Astrocyte (in vitro differentiated cells and primary cell): ENCODE measurements around the gene OR5H1. TPM values are rescaled to one million over a fixed set of nuclear protein-coding genes. Genes with fewer than 3 reads are reported as not detected.
"Not testable (repeated sequence)": the region's sequence is repeated elsewhere in the genome, so short reads cannot be mapped to it uniquely, and the experiment has no call there.

Experiments used
- DNase-seq: peaks from one replicate; pipeline ENCODE4 v3.0.0-alpha.2; 2010; ENCODE audit warnings: low read depth
- FAIRE-seq: peaks from 2 replicates; lab custom pipeline; 2011; peaks lifted over from hg19 to GRCh38; lab: Jason Lieb, UNC
- H2AFZ ChIP-seq: 2 replicates; pipeline ENCODE4 v1.6.0; 2012; ENCODE audit warnings: low read depth, low read length, inconsistent platforms
- H3K27ac ChIP-seq: 2 replicates; pipeline ENCODE4 v1.5.1; 2011; ENCODE audit warnings: low read depth, low read length, inconsistent platforms
- H3K27me3 ChIP-seq: 2 replicates; pipeline ENCODE4 v1.6.0; 2011; ENCODE audit warnings: low read length, inconsistent platforms; ENCODE audit not compliant: insufficient read depth
- H3K36me3 ChIP-seq: 2 replicates; pipeline ENCODE4 v1.5.1; 2011; ENCODE audit warnings: low read length, inconsistent platforms; ENCODE audit not compliant: insufficient read depth
- H3K4me1 ChIP-seq: 2 replicates; pipeline ENCODE4 v1.5.1; 2011; ENCODE audit warnings: low read length, inconsistent platforms; ENCODE audit not compliant: insufficient read depth
- H3K4me2 ChIP-seq: 2 replicates; pipeline ENCODE4 v1.6.0; 2012; ENCODE audit warnings: low read length, inconsistent platforms
- H3K4me3 ChIP-seq: 2 replicates; pipeline ENCODE4 v1.5.1; 2011; ENCODE audit warnings: low read depth, mild to moderate bottlenecking, low read length, inconsistent platforms; ENCODE audit not compliant: insufficient read depth
- H3K79me2 ChIP-seq: 2 replicates; pipeline ENCODE4 v1.6.0; 2012; ENCODE audit warnings: mild to moderate bottlenecking, low read length, inconsistent platforms; ENCODE audit not compliant: insufficient read depth
- H3K9ac ChIP-seq: 2 replicates; pipeline ENCODE4 v1.6.0; 2012; ENCODE audit warnings: mild to moderate bottlenecking, low read length, inconsistent platforms
- H3K9me3 ChIP-seq: 2 replicates; pipeline ENCODE4 v1.5.1; 2012; ENCODE audit warnings: low read depth, mild to moderate bottlenecking, low read length, inconsistent platforms; ENCODE audit not compliant: insufficient read depth
- H4K20me1 ChIP-seq: 2 replicates; pipeline ENCODE4 v1.6.0; 2012; ENCODE audit warnings: low read length, inconsistent platforms; ENCODE audit not compliant: insufficient read depth
- H3K27ac Mint-ChIP-seq: one replicate; pipeline ENCODE4 v1.8.0; 2021; ENCODE audit warnings: mild to moderate bottlenecking, mixed read lengths; ENCODE audit not compliant: unreplicated experiment
- H3K27me3 Mint-ChIP-seq: one replicate; pipeline ENCODE4 v1.8.0; 2021; ENCODE audit warnings: low read depth, mixed read lengths; ENCODE audit not compliant: unreplicated experiment
- H3K36me3 Mint-ChIP-seq: one replicate; pipeline ENCODE4 v1.8.0; 2021; ENCODE audit warnings: low read depth, mixed read lengths; ENCODE audit not compliant: unreplicated experiment
- H3K4me1 Mint-ChIP-seq: one replicate; pipeline ENCODE4 v1.8.0; 2021; ENCODE audit warnings: low read depth, mixed read lengths; ENCODE audit not compliant: unreplicated experiment
- H3K4me3 Mint-ChIP-seq: one replicate; pipeline ENCODE4 v1.8.0; 2021; ENCODE audit warnings: mild to moderate bottlenecking, moderate library complexity, mixed read lengths; ENCODE audit not compliant: unreplicated experiment
- H3K9me3 Mint-ChIP-seq: one replicate; pipeline ENCODE4 v1.8.0; 2021; ENCODE audit warnings: mild to moderate bottlenecking, mixed read lengths; ENCODE audit not compliant: unreplicated experiment
- EZH2 ChIP-seq: IDR thresholded peaks from 2 replicates; pipeline ENCODE4 v1.6.1; 2012; ENCODE audit warnings: mild to moderate bottlenecking, low read length, inconsistent platforms; ENCODE audit not compliant: insufficient read depth
- total RNA-seq: library from RNA; stranded (reverse); gene quantifications from 2 replicates; pipeline ENCODE4 v1.2.1, GENCODE V29; 2021
- TF ChIP-seq, protein P1 (sequence below): IDR thresholded peaks from 2 replicates; pipeline ENCODE4 v1.5.1; 2011; ENCODE audit warnings: low read depth, mild to moderate bottlenecking, inconsistent platforms, low read length, moderate library complexity; ENCODE audit not compliant: insufficient read depth

The OR5H1 gene
- total RNA-seq, 1 donor from 2014 or later: not detected

GRCh38 chr3:98147179-98147578 lies 16.7 kb downstream of the OR5H1 start, which contains the start of gene OR5H14:
OR5H14 (plus strand) TSS chr3:98147479; CDS start chr3:98149386, 1,907 bp downstream.
- FAIRE-seq: no peak
- Histone ChIP-seq H3K79me2 (no peaks in the 10 kb centered on the region), H3K9ac (no peak within 1 kb of the TSS), H4K20me1 (no peaks in the 10 kb centered on the region), H3K27me3 (no peaks in the 10 kb centered on the region), H3K4me2 (no peak within 1 kb of the TSS), H2AFZ (no peak within 1 kb of the TSS), H3K36me3 (no peaks in the 10 kb centered on the region), H3K4me3 (no peak within 1 kb of the TSS), H3K27ac (no peak within 1 kb of the TSS), H3K9me3 (no peaks in the 10 kb centered on the region), H3K4me1 (no peaks in the 10 kb centered on the region)
- DNase-seq: no peak
- peaks cover 9% of the 10 kb centered on the region for H3K9me3 Mint-ChIP-seq
- H3K27ac Mint-ChIP-seq: no peak within 1 kb of the TSS
- no peaks in the 10 kb centered on the region for H3K36me3 Mint-ChIP-seq
- H3K4me1 Mint-ChIP-seq: peaks cover 12% of the 10 kb centered on the region
- TF ChIP-seq, protein P1, sequence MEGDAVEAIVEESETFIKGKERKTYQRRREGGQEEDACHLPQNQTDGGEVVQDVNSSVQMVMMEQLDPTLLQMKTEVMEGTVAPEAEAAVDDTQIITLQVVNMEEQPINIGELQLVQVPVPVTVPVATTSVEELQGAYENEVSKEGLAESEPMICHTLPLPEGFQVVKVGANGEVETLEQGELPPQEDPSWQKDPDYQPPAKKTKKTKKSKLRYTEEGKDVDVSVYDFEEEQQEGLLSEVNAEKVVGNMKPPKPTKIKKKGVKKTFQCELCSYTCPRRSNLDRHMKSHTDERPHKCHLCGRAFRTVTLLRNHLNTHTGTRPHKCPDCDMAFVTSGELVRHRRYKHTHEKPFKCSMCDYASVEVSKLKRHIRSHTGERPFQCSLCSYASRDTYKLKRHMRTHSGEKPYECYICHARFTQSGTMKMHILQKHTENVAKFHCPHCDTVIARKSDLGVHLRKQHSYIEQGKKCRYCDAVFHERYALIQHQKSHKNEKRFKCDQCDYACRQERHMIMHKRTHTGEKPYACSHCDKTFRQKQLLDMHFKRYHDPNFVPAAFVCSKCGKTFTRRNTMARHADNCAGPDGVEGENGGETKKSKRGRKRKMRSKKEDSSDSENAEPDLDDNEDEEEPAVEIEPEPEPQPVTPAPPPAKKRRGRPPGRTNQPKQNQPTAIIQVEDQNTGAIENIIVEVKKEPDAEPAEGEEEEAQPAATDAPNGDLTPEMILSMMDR: no peak
- TF ChIP-seq EZH2: no peak
- no peak within 1 kb of the TSS for H3K4me3 Mint-ChIP-seq
- peaks cover 3% of the 10 kb centered on the region for H3K27me3 Mint-ChIP-seq

- peaks cover 12% of the 10 kb centered on the region for H3K4me1 Mint-ChIP-seq
- Histone ChIP-seq H3K9me3 (no peaks in the 10 kb centered on the region), H3K4me3 (no peak overlapping the region), H3K27me3 (no peaks in the 10 kb centered on the region), H3K4me1 (no peaks in the 10 kb centered on the region), H2AFZ (no peak overlapping the region), H3K9ac (no peak overlapping the region), H3K79me2 (no peaks in the 10 kb centered on the region), H4K20me1 (no peaks in the 10 kb centered on the region), H3K36me3 (no peaks in the 10 kb centered on the region), H3K4me2 (no peak overlapping the region), H3K27ac (no peak overlapping the region)
- no peak for TF ChIP-seq EZH2
- TF ChIP-seq, protein P1: no peak
- peaks cover 12% of the 10 kb centered on the region for H3K9me3 Mint-ChIP-seq
- no peak overlapping the region for H3K4me3 Mint-ChIP-seq
- no peak for DNase-seq
- H3K36me3 Mint-ChIP-seq: no peaks in the 10 kb centered on the region
- no peak for FAIRE-seq
- H3K27me3 Mint-ChIP-seq: no peaks in the 10 kb centered on the region
- H3K27ac Mint-ChIP-seq: no peak overlapping the region
These were observed 18.2 kb downstream of the OR5H1 start for GRCh38 chr3:98148751-98149150.

GRCh38 chr3:98149456-98149855 lies 18.9 kb downstream of the OR5H1 start:
- H3K36me3 ChIP-seq: not testable (repeated sequence)
- H3K9me3 Mint-ChIP-seq: peaks cover 12% of the 10 kb centered on the region

More at GRCh38 chr3:98149456-98149855, 18.9 kb downstream of the OR5H1 start:
- H3K79me2 ChIP-seq, DNase-seq, H3K4me2 ChIP-seq, H3K27ac Mint-ChIP-seq, H3K9me3 ChIP-seq, H3K27me3 ChIP-seq, H4K20me1 ChIP-seq, H3K27ac ChIP-seq, H3K4me3 ChIP-seq, H2AFZ ChIP-seq, FAIRE-seq, H3K36me3 Mint-ChIP-seq, H3K4me1 ChIP-seq, H3K4me3 Mint-ChIP-seq, H3K27me3 Mint-ChIP-seq, H3K9ac ChIP-seq: not testable (repeated sequence)
- peaks cover 12% of the 10 kb centered on the region for H3K4me1 Mint-ChIP-seq
